CD14-positive monocyte (primary cell): Measurements from ENCODE around the gene UGT1A9. TPM values are rescaled to one million over a fixed set of nuclear protein-coding genes. Genes with fewer than 3 reads are reported as not detected.

ENCODE experiments used
- DNase-seq, 3 donors: peaks; one replicate each; pipeline ENCODE4 v3.0.0-alpha.2; 2011 to 2022
- H2AFZ ChIP-seq: 2 replicates; pipeline ENCODE4 v1.6.0; 2012; ENCODE audit warnings: mild to moderate bottlenecking, low read depth, low read length, inconsistent platforms; ENCODE audit not compliant: insufficient read depth, poor library complexity, severe bottlenecking
- H3K27ac ChIP-seq, 2 donors: 1 replicate in 1 of 2; 2 replicates in 1 of 2; pipeline ENCODE4 v1.5.1; 2012 to 2013; ENCODE audit warnings: low read length in 2 of 2, control low read depth in 1 of 2, inconsistent platforms in 1 of 2, low read depth in 1 of 2, mild to moderate bottlenecking in 1 of 2
- H3K27me3 ChIP-seq, 2 donors: one replicate each; pipeline versions ENCODE4 v1.6.0 to v1.6.1; 2011 to 2013; ENCODE audit warnings: low read length in 2 of 2; ENCODE audit not compliant: control insufficient read depth in 2 of 2, insufficient read depth in 2 of 2
- H3K36me3 ChIP-seq, 2 donors: replicated peaks in 1 of 2; 1 replicate in 1 of 2; 2 replicates in 1 of 2; pipeline versions ENCODE4 v1.5.1 to v1.6.1; 2012 to 2013; ENCODE audit warnings: low read length in 2 of 2, control low read depth in 1 of 2, inconsistent platforms in 1 of 2, mild to moderate bottlenecking in 1 of 2; ENCODE audit not compliant: insufficient read depth in 2 of 2, control insufficient read depth in 1 of 2
- H3K4me1 ChIP-seq, 2 donors: 1 replicate in 1 of 2; 2 replicates in 1 of 2; pipeline versions ENCODE4 v1.5.1 to v1.6.1; 2012 to 2013; ENCODE audit warnings: low read length in 2 of 2, control low read depth in 1 of 2, inconsistent platforms in 1 of 2, mild to moderate bottlenecking in 1 of 2, moderate library complexity in 1 of 2; ENCODE audit not compliant: insufficient read depth in 2 of 2, control insufficient read depth in 1 of 2
- H3K4me2 ChIP-seq: replicated peaks from 2 replicates; pipeline ENCODE3; 2012; ENCODE audit warnings: low read length, moderate library complexity, mild to moderate bottlenecking; ENCODE audit not compliant: poor library complexity, severe bottlenecking; ENCODE audit errors: extremely low read depth
- H3K4me3 ChIP-seq, 3 experiments: fragments of 200-600 bp in 1 of 3; sonication (generic) in 1 of 3; replicated peaks in 1 of 3; 1 replicate in 2 of 3; 2 replicates in 1 of 3; pipeline ENCODE4 v1.5.1; 2011 to 2013; ENCODE audit warnings: low read length in 3 of 3, mild to moderate bottlenecking in 3 of 3, control low read depth in 2 of 3, low read depth in 2 of 3, inconsistent platforms in 1 of 3, moderate library complexity in 1 of 3
- H3K79me2 ChIP-seq: 2 replicates; pipeline ENCODE4 v1.6.0; 2012; ENCODE audit warnings: mild to moderate bottlenecking, control low read depth, inconsistent platforms, low read length, moderate library complexity; ENCODE audit not compliant: insufficient read depth
- H3K9ac ChIP-seq: 2 replicates; pipeline ENCODE4 v1.6.0; 2017; ENCODE audit warnings: low read length, mild to moderate bottlenecking; ENCODE audit not compliant: insufficient read depth, poor library complexity, severe bottlenecking
- H3K9me3 ChIP-seq, 2 donors: replicated peaks in 1 of 2; 1 replicate in 1 of 2; 2 replicates in 1 of 2; pipeline versions ENCODE4 v1.5.1 to v1.6.1; 2012 to 2013; ENCODE audit warnings: low read length in 2 of 2, control low read depth in 1 of 2; ENCODE audit not compliant: control insufficient read depth in 1 of 2, insufficient read depth in 1 of 2
- H4K20me1 ChIP-seq: 2 replicates; pipeline ENCODE4 v1.6.0; 2012; ENCODE audit warnings: mild to moderate bottlenecking, low read length, control low read depth, moderate library complexity; ENCODE audit not compliant: insufficient read depth
- H3K27ac Mint-ChIP-seq, 7 donors: one replicate each; pipeline ENCODE4 v1.8.0; 2020; ENCODE audit warnings: mild to moderate bottlenecking in 7 of 7, mixed read lengths in 7 of 7, moderate library complexity in 6 of 7, inconsistent platforms in 2 of 7
- H3K27me3 Mint-ChIP-seq, 3 donors: one replicate each; pipeline ENCODE4 v1.8.0; 2021 to 2022; ENCODE audit warnings: low read depth in 3 of 3, mild to moderate bottlenecking in 3 of 3, mixed read lengths in 3 of 3, moderate library complexity in 3 of 3, inconsistent platforms in 1 of 3
- H3K36me3 Mint-ChIP-seq, 2 donors: one replicate each; pipeline ENCODE4 v1.8.0; 2020; ENCODE audit warnings: mixed read lengths in 2 of 2, inconsistent platforms in 1 of 2, mild to moderate bottlenecking in 1 of 2
- H3K4me1 Mint-ChIP-seq: one replicate; pipeline ENCODE4 v1.8.0; 2020; ENCODE audit warnings: mild to moderate bottlenecking, mixed read lengths
- H3K4me3 Mint-ChIP-seq, 2 donors: one replicate each; pipeline ENCODE4 v1.8.0; 2020; ENCODE audit warnings: mild to moderate bottlenecking in 2 of 2, mixed read lengths in 2 of 2, moderate library complexity in 1 of 2
- H3K9me3 Mint-ChIP-seq, 7 donors: one replicate each; pipeline ENCODE4 v1.8.0; 2020 to 2022; ENCODE audit warnings: mixed read lengths in 7 of 7, mild to moderate bottlenecking in 6 of 7, moderate library complexity in 6 of 7, inconsistent platforms in 2 of 7
- CTCF ChIP-seq: fragments of 200-600 bp; IDR thresholded peaks from one replicate; pipeline ENCODE4 v1.8.0; 2022; ENCODE audit warnings: antibody characterized with exemption, mild to moderate bottlenecking
- WGBS: methylation state at CpG from one replicate; pipeline ENCODE4 v1.1.5; 2013; ENCODE audit warnings: missing lambda C conversion rate; ENCODE audit not compliant: insufficient coverage; 5-methylcytosine and 5-hydroxymethylcytosine counted together
- intact Hi-C, 2 donors: fragments of 100-400 bp; cut with micrococcal nuclease; formaldehyde crosslinking; loops; one replicate each; pipeline versions ENCODE4 v1.15.0 to v1.15.1; 2023
- polyA plus RNA-seq, 3 donors: library from polyadenylated mRNA; depleted of rRNA in 1 of 3; unstranded in 2 of 3; stranded (reverse) in 1 of 3; fragments of 300-500 nt in 2 of 3; fragments of >200 nt in 1 of 3; fragmentation: Illumina TruSeq in 2 of 3; gene quantifications; 1 replicate in 2 of 3; 2 replicates in 1 of 3; pipeline ENCODE4 v1.2.3, GENCODE V29; 2012 to 2021

Gene UGT1A9
- polyA plus RNA-seq, 3 donors = not detected

- no peak overlapping the region for H3K27ac ChIP-seq
- H3K79me2 ChIP-seq = no peaks in the 10 kb centered on the region
- H3K27me3 ChIP-seq = no peaks in the 10 kb centered on the region
- no peaks in the 10 kb centered on the region for H3K4me1 ChIP-seq
- no peaks in the 10 kb centered on the region for H4K20me1 ChIP-seq
- 92% methylated on average over 2 of the region's 4 CpGs for WGBS
- no peak overlapping the region for H3K9ac ChIP-seq
- H3K9me3 ChIP-seq = no peaks in the 10 kb centered on the region
- peaks cover 0 to 6% (median 2%) of the 10 kb centered on the region in 7 donors for H3K9me3 Mint-ChIP-seq
- no peak for DNase-seq
- H3K36me3 ChIP-seq = no peaks in the 10 kb centered on the region
- intact Hi-C loops = no loop called here
- H3K36me3 Mint-ChIP-seq = no peaks in the 10 kb centered on the region
- H3K27me3 Mint-ChIP-seq = peaks cover 2 to 7% (median 5%) of the 10 kb centered on the region in 3 donors
- H3K4me3 ChIP-seq = no peak overlapping the region
- H3K4me3 Mint-ChIP-seq = no peak overlapping the region
- no peaks in the 10 kb centered on the region for H3K4me1 Mint-ChIP-seq
- no peak overlapping the region for H3K27ac Mint-ChIP-seq
- H2AFZ ChIP-seq = no peak overlapping the region
- no peak for TF ChIP-seq CTCF
- H3K4me2 ChIP-seq = no peak overlapping the region
These were observed 139.4 kb downstream of the UGT1A9 start for GRCh38 chr2:233811087-233811486.

GRCh38 chr2:233811732-233812131 lies 140.0 kb downstream of the UGT1A9 start:
- no peaks in the 10 kb centered on the region for H3K9me3 ChIP-seq
- WGBS = 100% methylated on average over 1 of the region's 8 CpGs
- no peak overlapping the region for H3K4me2 ChIP-seq
- peaks cover 2 to 8% (median 7%) of the 10 kb centered on the region in 3 donors for H3K27me3 Mint-ChIP-seq
- no peak overlapping the region for H3K4me3 Mint-ChIP-seq
- no peak for DNase-seq
- H2AFZ ChIP-seq = no peak overlapping the region
- H3K4me1 ChIP-seq = no peaks in the 10 kb centered on the region
- no peaks in the 10 kb centered on the region for H3K36me3 Mint-ChIP-seq
- intact Hi-C loops = no loop called here
- peaks cover 0 to 6% (median 2%) of the 10 kb centered on the region in 7 donors for H3K9me3 Mint-ChIP-seq
- no peak overlapping the region for H3K27ac ChIP-seq
- peak overlapping the region in 1 of 7 donors; percentile 61 for H3K27ac Mint-ChIP-seq
- no peaks in the 10 kb centered on the region for H3K4me1 Mint-ChIP-seq
- no peaks in the 10 kb centered on the region for H3K79me2 ChIP-seq
- H3K9ac ChIP-seq = no peak overlapping the region
- no peaks in the 10 kb centered on the region for H3K27me3 ChIP-seq
- no peak overlapping the region for H3K4me3 ChIP-seq
- no peaks in the 10 kb centered on the region for H4K20me1 ChIP-seq
- no peak for TF ChIP-seq CTCF
- H3K36me3 ChIP-seq = no peaks in the 10 kb centered on the region
